ENCODE results near the gene BASP1. TPM values are rescaled to one million over a fixed set of nuclear protein-coding genes. Genes with fewer than 3 reads are reported as not detected.

BASP1 gene
- polyA plus RNA-seq, 1 of the 3 experiments (the other 2 are of a cell fraction): 107 TPM

GRCh38 chr5:17177501-17178372, 39.7 kb upstream of the BASP1 start:
- no peaks in the 10 kb centered on the region for H3K9me3 ChIP-seq
- no peaks in the 10 kb centered on the region for H3K9me2 ChIP-seq
- H3K4me1 ChIP-seq (ENCODE audit: control insufficient read depth in 1 of 2, insufficient read depth in 2 of 2, low read depth in 1 of 2, low read length in 1 of 2): peaks cover 12 to 13% of the 10 kb centered on the region in 2 experiments; a peak in 3 of 4 replicates
- H4K20me1 ChIP-seq (ENCODE audit: insufficient read depth): no peaks in the 10 kb centered on the region
- H3K79me2 ChIP-seq (ENCODE audit: insufficient read depth): no peaks in the 10 kb centered on the region
- CTCF ChIA-PET: interaction anchor here (1.3 to 5.5 kb wide), 4 partner anchors 12 to 387 kb away, joined by 3 to 38 read pairs (median 6); no protein-coding TSS in a partner anchor
- 85% methylated on average over 6 of the region's 6 CpGs for WGBS (ENCODE audit: low lambda C conversion rate)
- POLR2A ChIA-PET: interaction anchor here (0.6 kb wide), 1 partner anchor 226 kb away, joined by 4 read pairs; no protein-coding TSS in a partner anchor
- DNase-seq: no peak
- no peak overlapping the region for H3K27ac ChIP-seq (ENCODE audit: low read depth in 2 of 2, low read length in 1 of 2)
- no peak overlapping the region for H3K4me3 ChIP-seq (ENCODE audit: low read depth in 2 of 2, low read length in 1 of 2)
- H3K4me2 ChIP-seq: no peak overlapping the region
- H3K27me3 ChIP-seq (ENCODE audit: insufficient read depth): no peaks in the 10 kb centered on the region
- no peak for TF ChIP-seq RAD21 (IDR thresholded peaks at IDR 0.05; ENCODE audit: low read length)
- TF ChIP-seq, protein P1, sequence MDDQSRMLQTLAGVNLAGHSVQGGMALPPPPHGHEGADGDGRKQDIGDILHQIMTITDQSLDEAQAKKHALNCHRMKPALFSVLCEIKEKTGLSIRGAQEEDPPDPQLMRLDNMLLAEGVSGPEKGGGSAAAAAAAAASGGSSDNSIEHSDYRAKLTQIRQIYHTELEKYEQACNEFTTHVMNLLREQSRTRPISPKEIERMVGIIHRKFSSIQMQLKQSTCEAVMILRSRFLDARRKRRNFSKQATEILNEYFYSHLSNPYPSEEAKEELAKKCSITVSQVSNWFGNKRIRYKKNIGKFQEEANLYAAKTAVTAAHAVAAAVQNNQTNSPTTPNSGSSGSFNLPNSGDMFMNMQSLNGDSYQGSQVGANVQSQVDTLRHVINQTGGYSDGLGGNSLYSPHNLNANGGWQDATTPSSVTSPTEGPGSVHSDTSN (IDR thresholded peaks at IDR 0.05): peak; percentile 53; the same call in 1 of the 2 replicates
- TF ChIP-seq ELF1 (IDR thresholded peaks at IDR 0.05): no peak
- H3F3A ChIP-seq (replicated peaks; ENCODE audit: insufficient read depth): peaks cover 26% of the 10 kb centered on the region
- H2AFZ ChIP-seq (ENCODE audit: low read depth): no peak overlapping the region
- H3K9ac ChIP-seq: no peak overlapping the region
- no peaks in the 10 kb centered on the region for H3K36me3 ChIP-seq (replicated peaks in 1 of 2; ENCODE audit: control insufficient read depth in 1 of 2, insufficient read depth in 2 of 2, low read length in 1 of 2)

DNA sequence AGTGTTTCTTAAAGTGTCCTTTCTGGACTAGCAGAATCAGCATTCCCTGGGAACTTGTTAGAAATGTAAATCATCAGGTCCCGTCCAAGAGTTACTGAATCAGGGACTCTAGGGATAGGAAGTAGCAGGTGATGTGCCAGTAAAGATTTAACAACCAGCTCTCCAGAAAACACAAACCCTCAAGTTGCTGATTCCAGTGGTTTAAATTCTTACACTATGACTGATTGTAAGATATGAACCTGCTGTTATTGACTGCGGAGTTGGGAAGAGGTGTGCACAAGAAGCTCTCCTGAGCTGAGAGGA, 39.1 kb upstream of the BASP1 start:
- Histone ChIP-seq H3K4me2 (no peak overlapping the region), H3K9ac (no peak overlapping the region), H3K4me1 (ENCODE audit: control insufficient read depth in 1 of 2, insufficient read depth in 2 of 2, low read depth in 1 of 2, low read length in 1 of 2) (peaks cover 12% of the 10 kb centered on the region in 2 experiments; a peak in 3 of 4 replicates), H3K36me3 (replicated peaks in 1 of 2; ENCODE audit: control insufficient read depth in 1 of 2, insufficient read depth in 2 of 2, low read length in 1 of 2) (no peaks in the 10 kb centered on the region), H3K79me2 (ENCODE audit: insufficient read depth) (no peaks in the 10 kb centered on the region), H3F3A (replicated peaks; ENCODE audit: insufficient read depth) (peaks cover 31% of the 10 kb centered on the region), H3K27ac (ENCODE audit: low read depth in 2 of 2, low read length in 1 of 2) (no peak overlapping the region), H3K27me3 (ENCODE audit: insufficient read depth) (no peaks in the 10 kb centered on the region), H3K9me3 (no peaks in the 10 kb centered on the region), H4K20me1 (ENCODE audit: insufficient read depth) (no peaks in the 10 kb centered on the region), H3K4me3 (ENCODE audit: low read depth in 2 of 2, low read length in 1 of 2) (no peak overlapping the region), H2AFZ (ENCODE audit: low read depth) (no peak overlapping the region), H3K9me2 (no peaks in the 10 kb centered on the region)
- ChIA-PET POLR2A (no interaction called here), CTCF (interaction anchor here (1.3 to 5.5 kb wide), 3 partner anchors 12 to 387 kb away, joined by 3 to 38 read pairs (median 5); no protein-coding TSS in a partner anchor)
- TF ChIP-seq MEF2A (IDR thresholded peaks at IDR 0.05; ENCODE audit: borderline replicate concordance, low read depth) (no peak), TAF1 (IDR thresholded peaks at IDR 0.05; ENCODE audit: borderline replicate concordance, low read depth, low read length) (no peak)
- DNase-seq: no peak
- 92% methylated on average over 2 of the region's 2 CpGs for WGBS (ENCODE audit: low lambda C conversion rate)

DNA sequence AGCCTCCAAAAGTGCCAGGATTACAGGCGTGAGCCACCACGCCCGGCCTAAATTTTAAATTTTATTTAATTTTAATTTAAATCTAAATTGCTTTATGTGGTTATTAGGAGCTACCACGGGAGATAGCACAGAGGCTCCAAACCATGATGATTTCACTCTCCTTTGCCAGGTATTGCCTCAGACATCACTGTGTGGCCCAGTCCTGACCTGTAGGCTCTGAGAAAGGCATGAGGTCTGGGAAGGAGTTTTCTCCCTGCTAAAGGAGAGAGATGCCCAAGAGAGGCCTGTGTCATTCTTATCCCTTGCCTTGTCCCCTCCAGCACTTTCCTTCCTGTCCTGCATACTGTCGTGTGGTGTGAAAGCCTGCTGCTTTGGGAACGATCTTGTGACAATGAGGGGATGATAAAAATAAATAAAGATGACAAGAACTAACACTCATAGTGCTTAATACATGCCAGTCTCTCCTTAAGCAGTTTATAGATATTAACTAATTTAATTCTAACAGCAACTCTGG, 37.0 kb upstream of the BASP1 start:
- Histone ChIP-seq H3K9me3 (no peaks in the 10 kb centered on the region), H3K4me3 (ENCODE audit: low read depth in 2 of 2, low read length in 1 of 2) (no peak overlapping the region), H3F3A (replicated peaks; ENCODE audit: insufficient read depth) (peaks cover 36% of the 10 kb centered on the region), H3K4me1 (ENCODE audit: control insufficient read depth in 1 of 2, insufficient read depth in 2 of 2, low read depth in 1 of 2, low read length in 1 of 2) (peaks cover 9 to 12% of the 10 kb centered on the region in 2 experiments; a peak in 3 of 4 replicates), H3K27me3 (ENCODE audit: insufficient read depth) (no peaks in the 10 kb centered on the region), H4K20me1 (ENCODE audit: insufficient read depth) (no peaks in the 10 kb centered on the region), H3K27ac (ENCODE audit: low read depth in 2 of 2, low read length in 1 of 2) (peak overlapping the region in 1 of 2 experiments; percentile 88; a peak in 2 of 4 replicates), H3K9ac (peak overlapping the region; percentile 63), H3K79me2 (ENCODE audit: insufficient read depth) (no peaks in the 10 kb centered on the region), H3K4me2 (0 out of 2 replicates have a peak overlapping the region, but pooled peaks have one; percentile 7), H3K36me3 (replicated peaks in 1 of 2; ENCODE audit: control insufficient read depth in 1 of 2, insufficient read depth in 2 of 2, low read length in 1 of 2) (no peaks in the 10 kb centered on the region), H2AFZ (ENCODE audit: low read depth) (peak overlapping the region; percentile 24; the same call in 1 of the 2 replicates), H3K9me2 (no peaks in the 10 kb centered on the region)
- CTCF ChIA-PET: interaction anchor here (0.8 to 3.8 kb wide), 4 partner anchors 10 to 49 kb away, joined by 3 to 45 read pairs (median 4); no protein-coding TSS in a partner anchor
- TF ChIP-seq SMC3 (IDR thresholded peaks at IDR 0.05; ENCODE audit: low read depth, low read length) (no peak), ELF1 (IDR thresholded peaks at IDR 0.05) (no peak), FOSL2 (IDR thresholded peaks at IDR 0.05; ENCODE audit: borderline replicate concordance, low read depth) (no peak), FOXM1 (IDR thresholded peaks at IDR 0.05; ENCODE audit: low read depth) (no peak), CHD2 (IDR thresholded peaks at IDR 0.05; ENCODE audit: low read length, partially characterized antibody) (no peak), POLR2AphosphoS5 (IDR thresholded peaks at IDR 0.05; ENCODE audit: low read depth, low read length) (no peak)
- TF ChIP-seq, protein P2, sequence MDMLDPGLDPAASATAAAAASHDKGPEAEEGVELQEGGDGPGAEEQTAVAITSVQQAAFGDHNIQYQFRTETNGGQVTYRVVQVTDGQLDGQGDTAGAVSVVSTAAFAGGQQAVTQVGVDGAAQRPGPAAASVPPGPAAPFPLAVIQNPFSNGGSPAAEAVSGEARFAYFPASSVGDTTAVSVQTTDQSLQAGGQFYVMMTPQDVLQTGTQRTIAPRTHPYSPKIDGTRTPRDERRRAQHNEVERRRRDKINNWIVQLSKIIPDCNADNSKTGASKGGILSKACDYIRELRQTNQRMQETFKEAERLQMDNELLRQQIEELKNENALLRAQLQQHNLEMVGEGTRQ (IDR thresholded peaks at IDR 0.05; ENCODE audit: borderline replicate concordance, low read depth, low read length): no peak
- DNase-seq: no peak
- WGBS (ENCODE audit: low lambda C conversion rate): 84% methylated on average over 6 of the region's 6 CpGs
- POLR2A ChIA-PET: no interaction called here
